ENCODE measurements around the gene RASGRP4. TPM values are rescaled to one million over a fixed set of nuclear protein-coding genes. Genes with fewer than 3 reads are reported as not detected.

The RASGRP4 gene
- total and polyA plus RNA-seq, 2 donors (not counting 1 experiment from before 2014, with no cell fraction given): not detected

GRCh38 chr19:38466050-38466449 is 40.0 kb upstream of the RASGRP4 start:
- H3K4me3 ChIP-seq (replicated peaks in 1 of 4; ENCODE audit: control extremely low read depth in 1 of 4, insufficient read depth in 1 of 4, low read depth in 3 of 4, low read length in 4 of 4): no peak overlapping the region
- no peak for DNase-seq (ENCODE audit: low read depth in 2 of 2)
- H3K79me2 ChIP-seq (ENCODE audit: control insufficient read depth, insufficient read depth, low read length): no peaks in the 10 kb centered on the region
- no peaks in the 10 kb centered on the region for H3K4me1 ChIP-seq (ENCODE audit: control insufficient read depth, extremely low read depth, insufficient read depth, low read length)
- H3K9me3 ChIP-seq (ENCODE audit: control insufficient read depth, insufficient read depth, low read depth, low read length): no peaks in the 10 kb centered on the region
- TF ChIP-seq, protein P1, sequence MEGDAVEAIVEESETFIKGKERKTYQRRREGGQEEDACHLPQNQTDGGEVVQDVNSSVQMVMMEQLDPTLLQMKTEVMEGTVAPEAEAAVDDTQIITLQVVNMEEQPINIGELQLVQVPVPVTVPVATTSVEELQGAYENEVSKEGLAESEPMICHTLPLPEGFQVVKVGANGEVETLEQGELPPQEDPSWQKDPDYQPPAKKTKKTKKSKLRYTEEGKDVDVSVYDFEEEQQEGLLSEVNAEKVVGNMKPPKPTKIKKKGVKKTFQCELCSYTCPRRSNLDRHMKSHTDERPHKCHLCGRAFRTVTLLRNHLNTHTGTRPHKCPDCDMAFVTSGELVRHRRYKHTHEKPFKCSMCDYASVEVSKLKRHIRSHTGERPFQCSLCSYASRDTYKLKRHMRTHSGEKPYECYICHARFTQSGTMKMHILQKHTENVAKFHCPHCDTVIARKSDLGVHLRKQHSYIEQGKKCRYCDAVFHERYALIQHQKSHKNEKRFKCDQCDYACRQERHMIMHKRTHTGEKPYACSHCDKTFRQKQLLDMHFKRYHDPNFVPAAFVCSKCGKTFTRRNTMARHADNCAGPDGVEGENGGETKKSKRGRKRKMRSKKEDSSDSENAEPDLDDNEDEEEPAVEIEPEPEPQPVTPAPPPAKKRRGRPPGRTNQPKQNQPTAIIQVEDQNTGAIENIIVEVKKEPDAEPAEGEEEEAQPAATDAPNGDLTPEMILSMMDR (conservative IDR thresholded peaks at IDR 0.05 in 1 of 2, IDR thresholded peaks at IDR 0.05 in 1 of 2; ENCODE audit: low read depth in 1 of 2, low read length in 2 of 2): no peak
- no peak for TF ChIP-seq EZH2 (IDR thresholded peaks at IDR 0.05; ENCODE audit: low read length, missing control alignments)
- H3K4me2 ChIP-seq (ENCODE audit: extremely low read depth, insufficient read depth, low read length): no peak overlapping the region
- H3K9ac ChIP-seq (ENCODE audit: insufficient read depth, low read length): no peak overlapping the region
- H3K27me3 ChIP-seq (ENCODE audit: control insufficient read depth, insufficient read depth, low read length): no peaks in the 10 kb centered on the region
- H2AFZ ChIP-seq (ENCODE audit: low read length): no peak overlapping the region
- H3K36me3 ChIP-seq (ENCODE audit: control insufficient read depth, insufficient read depth, low read length): no peaks in the 10 kb centered on the region
- no peak overlapping the region for H3K27ac ChIP-seq (ENCODE audit: insufficient read depth, low read length)
- H4K20me1 ChIP-seq (ENCODE audit: control insufficient read depth, extremely low read depth, insufficient read depth, low read length): no peaks in the 10 kb centered on the region

DNA sequence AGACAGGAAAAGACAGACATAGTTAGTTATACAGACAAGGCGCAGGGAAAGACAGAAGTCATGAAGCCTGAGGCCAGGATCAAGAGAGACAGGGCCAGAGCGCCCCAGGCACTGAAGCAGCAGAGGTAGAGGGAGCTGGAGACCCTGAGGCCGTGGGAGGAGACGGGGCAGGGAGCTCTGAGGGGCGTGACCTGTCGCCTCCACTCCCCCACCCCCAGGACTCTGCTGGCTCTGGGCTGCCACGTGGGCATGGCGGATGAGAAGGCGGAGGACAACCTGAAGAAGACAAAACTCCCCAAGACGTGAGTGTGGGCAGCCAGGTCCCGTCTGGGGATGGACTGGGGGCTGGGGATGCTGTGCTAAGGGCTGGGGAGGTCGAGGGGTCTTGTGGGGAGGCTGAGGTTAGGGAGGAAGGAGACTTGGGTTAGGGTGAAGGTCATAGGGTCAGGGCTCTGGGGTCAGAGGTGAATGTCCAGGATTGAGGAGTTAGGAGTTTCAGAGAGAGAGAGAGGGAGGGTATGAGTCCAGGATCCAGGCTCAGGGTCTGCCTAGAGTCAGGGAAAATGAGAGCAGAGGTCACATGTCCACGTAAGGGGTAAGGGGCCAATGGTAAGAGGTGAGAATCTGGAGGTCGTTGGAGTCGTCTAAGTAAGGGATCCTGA is 38.5 kb upstream of the RASGRP4 start:
- no peak for DNase-seq (ENCODE audit: low read depth in 2 of 2)
- no peak overlapping the region for H2AFZ ChIP-seq (ENCODE audit: low read length)
- no peak overlapping the region for H3K27ac ChIP-seq (ENCODE audit: insufficient read depth, low read length)
- H3K79me2 ChIP-seq (ENCODE audit: control insufficient read depth, insufficient read depth, low read length): no peaks in the 10 kb centered on the region
- no peak overlapping the region for H3K4me3 ChIP-seq (replicated peaks in 1 of 4; ENCODE audit: control extremely low read depth in 1 of 4, insufficient read depth in 1 of 4, low read depth in 3 of 4, low read length in 4 of 4)
- no peak for TF ChIP-seq EZH2 (IDR thresholded peaks at IDR 0.05; ENCODE audit: low read length, missing control alignments)
- TF ChIP-seq, protein P1 (conservative IDR thresholded peaks at IDR 0.05 in 1 of 2, IDR thresholded peaks at IDR 0.05 in 1 of 2; ENCODE audit: low read depth in 1 of 2, low read length in 2 of 2): no peak
- H3K9ac ChIP-seq (ENCODE audit: insufficient read depth, low read length): no peak overlapping the region
- H3K27me3 ChIP-seq (ENCODE audit: control insufficient read depth, insufficient read depth, low read length): no peaks in the 10 kb centered on the region
- H3K4me2 ChIP-seq (ENCODE audit: extremely low read depth, insufficient read depth, low read length): no peak overlapping the region
- no peaks in the 10 kb centered on the region for H3K36me3 ChIP-seq (ENCODE audit: control insufficient read depth, insufficient read depth, low read length)
- H3K4me1 ChIP-seq (ENCODE audit: control insufficient read depth, extremely low read depth, insufficient read depth, low read length): no peaks in the 10 kb centered on the region
- H4K20me1 ChIP-seq (ENCODE audit: control insufficient read depth, extremely low read depth, insufficient read depth, low read length): no peaks in the 10 kb centered on the region
- H3K9me3 ChIP-seq (ENCODE audit: control insufficient read depth, insufficient read depth, low read depth, low read length): no peaks in the 10 kb centered on the region

DNA sequence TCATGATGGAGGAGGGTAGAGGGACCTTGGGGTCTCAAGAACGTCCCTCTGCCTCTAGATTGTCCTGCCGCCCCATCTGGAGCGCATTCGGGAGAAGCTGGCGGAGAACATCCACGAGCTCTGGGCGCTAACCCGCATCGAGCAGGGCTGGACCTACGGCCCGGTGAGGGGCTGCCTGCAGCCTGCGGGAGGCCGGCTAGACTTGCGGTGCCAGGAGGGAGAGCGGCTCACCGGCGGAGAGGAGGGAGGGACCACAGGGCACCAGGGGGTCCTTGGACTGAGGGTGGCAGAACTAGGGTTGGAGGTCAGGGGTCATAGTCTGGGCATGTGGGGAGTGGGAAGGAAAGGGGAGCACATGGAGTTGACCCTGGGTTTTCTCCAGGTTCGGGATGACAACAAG is 37.3 kb upstream of the RASGRP4 start:
- no peak overlapping the region for H3K9ac ChIP-seq (ENCODE audit: insufficient read depth, low read length)
- H3K36me3 ChIP-seq (ENCODE audit: control insufficient read depth, insufficient read depth, low read length): no peaks in the 10 kb centered on the region
- no peak overlapping the region for H3K4me3 ChIP-seq (replicated peaks in 1 of 4; ENCODE audit: control extremely low read depth in 1 of 4, insufficient read depth in 1 of 4, low read depth in 3 of 4, low read length in 4 of 4)
- H3K4me1 ChIP-seq (ENCODE audit: control insufficient read depth, extremely low read depth, insufficient read depth, low read length): no peaks in the 10 kb centered on the region
- no peaks in the 10 kb centered on the region for H3K9me3 ChIP-seq (ENCODE audit: control insufficient read depth, insufficient read depth, low read depth, low read length)
- H3K27me3 ChIP-seq (ENCODE audit: control insufficient read depth, insufficient read depth, low read length): no peaks in the 10 kb centered on the region
- TF ChIP-seq, protein P1 (conservative IDR thresholded peaks at IDR 0.05 in 1 of 2, IDR thresholded peaks at IDR 0.05 in 1 of 2; ENCODE audit: low read depth in 1 of 2, low read length in 2 of 2): no peak
- TF ChIP-seq EZH2 (IDR thresholded peaks at IDR 0.05; ENCODE audit: low read length, missing control alignments): no peak
- no peak for DNase-seq (ENCODE audit: low read depth in 2 of 2)
- H3K79me2 ChIP-seq (ENCODE audit: control insufficient read depth, insufficient read depth, low read length): no peaks in the 10 kb centered on the region
- no peak overlapping the region for H3K4me2 ChIP-seq (ENCODE audit: extremely low read depth, insufficient read depth, low read length)
- no peak overlapping the region for H2AFZ ChIP-seq (ENCODE audit: low read length)
- no peaks in the 10 kb centered on the region for H4K20me1 ChIP-seq (ENCODE audit: control insufficient read depth, extremely low read depth, insufficient read depth, low read length)
- no peak overlapping the region for H3K27ac ChIP-seq (ENCODE audit: insufficient read depth, low read length)
